HCT116 (cell line): Measurements from ENCODE around the gene ZNF436. TPM values are rescaled to one million over a fixed set of nuclear protein-coding genes. Genes with fewer than 3 reads are reported as not detected.

Experiments
- ATAC-seq: fragments of 200-7000 bp; cut with Tn5 transposase; 2 replicates; pipeline ENCODE4 v1.9.1; 2020; ENCODE audit warnings: mild to moderate bottlenecking, moderate library complexity
- BruUV-seq: library from RNA; stranded (reverse); fragments of 400-500 nt; replicated peaks from 2 replicates; lab custom pipeline; 2021; lab: Mats Ljungman, UMichigan
- CTCF ChIA-PET: fragments of 300-600 bp; sonication (Branson Sonifier 250); formaldehyde crosslinking; loops from one replicate; lab custom pipeline; 2021; ENCODE audit warnings: antibody characterized with exemption; lab: Charles Lee
- POLR2A ChIA-PET: fragments of 300-600, 350-600 bp; sonication (Branson Sonifier 250); formaldehyde crosslinking; loops from one replicate; lab custom pipeline; 2021; ENCODE audit warnings: antibody characterized with exemption; lab: Charles Lee
- RAD21 ChIA-PET, 2 experiments: fragments of 300-600 bp; sonication (Branson Sonifier 250); formaldehyde crosslinking; loops; one replicate each; lab custom pipeline; 2023; ENCODE audit warnings: low total read pairs in 2 of 2; ENCODE audit not compliant: uncharacterized antibody in 2 of 2, unreplicated experiment in 2 of 2, low non-redundant PET in 1 of 2; lab: Charles Lee
- DNase-seq: peaks from one replicate; pipeline ENCODE4 v3.0.0-alpha.2; 2010; ENCODE audit warnings: low read depth, low spot score
- H2AFZ ChIP-seq: fragments of 200-600 bp; shearing (Covaris generic), sonication (generic); 2 replicates; pipeline ENCODE4 v1.6.1; 2017; ENCODE audit warnings: low read depth, mixed run types, mixed read lengths, antibody characterized with exemption, low read length; ENCODE audit not compliant: poor library complexity, severe bottlenecking
- H3K27ac ChIP-seq: 2 replicates; pipeline ENCODE4 v1.5.1; 2012; ENCODE audit warnings: low read depth, low read length
- H3K27me3 ChIP-seq: fragments of 200-600 bp; sonication (generic); 2 replicates; pipeline ENCODE4 v1.6.1; 2016; ENCODE audit warnings: mixed run types, low read length, mixed read lengths; ENCODE audit not compliant: insufficient read depth
- H3K36me3 ChIP-seq, 2 experiments: fragments of 200-500 bp in 1 of 2; fragments of 200-600 bp in 1 of 2; sonication (Bioruptor generic) in 1 of 2; sonication (generic) in 1 of 2; 2 replicates each; pipeline versions ENCODE4 v1.5.1 to v1.6.1; 2014 to 2016; ENCODE audit warnings: low read length in 2 of 2, inconsistent platforms in 1 of 2, mixed read lengths in 1 of 2, mixed run types in 1 of 2; ENCODE audit not compliant: insufficient read depth in 2 of 2, control insufficient read depth in 1 of 2
- H3K4me1 ChIP-seq, 2 experiments: fragments of 200-600 bp in 1 of 2; sonication (generic) in 1 of 2; 2 replicates each; pipeline versions ENCODE4 v1.5.1 to v1.6.1; 2012 to 2017; ENCODE audit warnings: low read length in 2 of 2, inconsistent platforms in 1 of 2, mild to moderate bottlenecking in 1 of 2, mixed read lengths in 1 of 2, mixed run types in 1 of 2, moderate library complexity in 1 of 2; ENCODE audit not compliant: insufficient read depth in 2 of 2, control insufficient read depth in 1 of 2
- H3K4me2 ChIP-seq: fragments of 200-600 bp; sonication (generic); 2 replicates; pipeline ENCODE4 v1.6.1; 2017; ENCODE audit warnings: mixed run types, low read length, mixed read lengths
- H3K4me3 ChIP-seq, 2 experiments: fragments of 200-600 bp in 1 of 2; sonication (generic) in 1 of 2; replicated peaks in 1 of 2; 2 replicates each; pipeline ENCODE4 v1.5.1; 2011 to 2016; ENCODE audit warnings: low read length in 2 of 2, control low read depth in 1 of 2, low read depth in 1 of 2, mild to moderate bottlenecking in 1 of 2, mixed read lengths in 1 of 2, mixed run types in 1 of 2
- H3K79me2 ChIP-seq: fragments of 200-600 bp; sonication (generic); 2 replicates; pipeline ENCODE4 v1.6.1; 2017; ENCODE audit warnings: mild to moderate bottlenecking, mixed run types, low read length, moderate library complexity, mixed read lengths; ENCODE audit not compliant: insufficient read depth
- H3K9ac ChIP-seq: fragments of 200-600 bp; sonication (generic); 2 replicates; pipeline ENCODE4 v1.6.1; 2016; ENCODE audit warnings: low read length, mixed read lengths
- H3K9me2 ChIP-seq: fragments of 200-600 bp; sonication (generic), shearing (Covaris generic); 2 replicates; pipeline ENCODE4 v1.6.1; 2017; ENCODE audit warnings: mixed run types, mild to moderate bottlenecking, moderate library complexity; ENCODE audit not compliant: insufficient read depth
- H3K9me3 ChIP-seq, 2 experiments: fragments of 200-500 bp in 1 of 2; fragments of 200-600 bp in 1 of 2; sonication (Bioruptor generic) in 1 of 2; sonication (generic) in 1 of 2; 2 replicates each; pipeline ENCODE4 v1.6.1; 2014 to 2017; ENCODE audit warnings: low read length in 2 of 2, mixed read lengths in 2 of 2, inconsistent platforms in 1 of 2, low read depth in 1 of 2, mild to moderate bottlenecking in 1 of 2, mixed run types in 1 of 2, moderate library complexity in 1 of 2; ENCODE audit not compliant: control insufficient read depth in 1 of 2, insufficient read depth in 1 of 2
- H4K20me1 ChIP-seq: fragments of 200-600 bp; sonication (generic), shearing (Covaris generic); 2 replicates; pipeline ENCODE4 v1.6.1; 2017; ENCODE audit warnings: mixed run types, mild to moderate bottlenecking, moderate library complexity; ENCODE audit not compliant: insufficient read depth
- ATF3 ChIP-seq: IDR thresholded peaks from 2 replicates; pipeline ENCODE4 v1.6.1; 2012
- EZH2 ChIP-seq: fragments of 200-600 bp; sonication (generic); IDR thresholded peaks from 2 replicates; pipeline ENCODE4 v1.6.1; 2017; ENCODE audit warnings: antibody characterized with exemption, mixed run types
- REST ChIP-seq: IDR thresholded peaks from 2 replicates; pipeline ENCODE4 v1.6.1; 2012; ENCODE audit warnings: low read depth
- SIN3A ChIP-seq: IDR thresholded peaks from 2 replicates; pipeline ENCODE4 v1.6.1; 2012; ENCODE audit warnings: low read depth
- TCF7L2 ChIP-seq: IDR thresholded peaks from 2 replicates; pipeline ENCODE4 v1.7.0; 2011; ENCODE audit warnings: borderline replicate concordance, inconsistent platforms; ENCODE audit not compliant: insufficient read depth, insufficient read length; ENCODE audit errors: extremely low read depth
- intact Hi-C: fragments of 100-400 bp; cut with micrococcal nuclease; formaldehyde crosslinking; loops from 2 replicates; pipeline ENCODE4 v1.10.0; 2022
- total RNA-seq: library from RNA; stranded (reverse); gene quantifications from one replicate; pipeline ENCODE4 v1.2.1, GENCODE V29; 2021; ENCODE audit not compliant: unreplicated experiment

ZNF436 gene
- total RNA-seq, 1 experiment from 2014 or later, result 8.1 TPM

DNA sequence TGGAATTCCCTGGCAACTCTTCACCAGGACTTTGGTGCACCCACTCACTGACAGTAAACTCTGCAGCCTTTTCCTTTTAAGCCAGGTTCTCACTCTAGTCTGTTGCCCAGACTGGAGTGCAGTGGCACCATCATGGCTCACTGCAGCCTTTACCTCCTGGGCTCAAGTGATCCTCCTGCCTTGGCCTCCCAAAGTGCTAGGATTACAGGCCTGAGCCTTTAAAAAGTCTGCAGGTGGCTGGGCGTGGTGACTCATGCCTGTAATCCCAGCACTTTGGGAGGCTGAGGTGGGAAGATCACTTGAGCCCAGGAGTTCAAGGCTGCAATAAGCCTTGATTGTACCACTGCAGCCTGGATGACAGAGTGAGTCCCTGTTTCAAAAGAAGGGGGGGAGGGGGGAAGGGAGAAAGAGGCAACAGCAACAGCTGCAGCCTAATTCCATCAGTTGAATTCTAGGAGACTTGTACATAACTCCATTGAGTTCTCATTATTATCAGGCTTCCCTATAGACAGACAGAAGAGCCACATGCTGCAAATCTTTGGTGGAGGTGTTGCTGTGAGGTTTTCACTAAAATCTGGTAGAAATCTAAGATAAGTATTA, 17.4 kb downstream of the ZNF436 start:
- no peak for ATAC-seq
- ChIA-PET RAD21 (no interaction called here), CTCF (no interaction called here), POLR2A (no interaction called here)
- no peaks in the 10 kb centered on the region for H3K9me2 ChIP-seq
- no peak overlapping the region for H3K4me2 ChIP-seq
- H3K4me3 ChIP-seq, result no peak overlapping the region
- no peak for DNase-seq
- H3K4me1 ChIP-seq, result peaks cover 0 to 7% of the 10 kb centered on the region in 2 experiments; a peak in 1 of 4 replicates
- H3K9me3 ChIP-seq, result no peaks in the 10 kb centered on the region
- H2AFZ ChIP-seq, result no peak overlapping the region
- no peaks in the 10 kb centered on the region for H3K36me3 ChIP-seq
- BruUV-seq, result no TSS peak
- intact Hi-C loops, result no loop called here
- H3K27me3 ChIP-seq, result no peaks in the 10 kb centered on the region
- no peaks in the 10 kb centered on the region for H4K20me1 ChIP-seq
- H3K9ac ChIP-seq, result no peak overlapping the region
- TF ChIP-seq REST (no peak), EZH2 (no peak), SIN3A (no peak), ATF3 (no peak), TCF7L2 (no peak)
- H3K79me2 ChIP-seq, result no peaks in the 10 kb centered on the region
- H3K27ac ChIP-seq, result no peak overlapping the region
